GM21515 (cell line): Measurements from ENCODE around the gene PDXK.
"Not testable (repeated sequence)": the region's sequence is repeated elsewhere in the genome, so short reads cannot be mapped to it uniquely, and the experiment has no call there.

ENCODE experiments used
- ATAC-seq: cut with Tn5 transposase; IDR thresholded peaks from one replicate; pipeline ENCODE4 v1.9.1; 2021; ENCODE audit not compliant: unreplicated experiment

PDXK gene

DNA sequence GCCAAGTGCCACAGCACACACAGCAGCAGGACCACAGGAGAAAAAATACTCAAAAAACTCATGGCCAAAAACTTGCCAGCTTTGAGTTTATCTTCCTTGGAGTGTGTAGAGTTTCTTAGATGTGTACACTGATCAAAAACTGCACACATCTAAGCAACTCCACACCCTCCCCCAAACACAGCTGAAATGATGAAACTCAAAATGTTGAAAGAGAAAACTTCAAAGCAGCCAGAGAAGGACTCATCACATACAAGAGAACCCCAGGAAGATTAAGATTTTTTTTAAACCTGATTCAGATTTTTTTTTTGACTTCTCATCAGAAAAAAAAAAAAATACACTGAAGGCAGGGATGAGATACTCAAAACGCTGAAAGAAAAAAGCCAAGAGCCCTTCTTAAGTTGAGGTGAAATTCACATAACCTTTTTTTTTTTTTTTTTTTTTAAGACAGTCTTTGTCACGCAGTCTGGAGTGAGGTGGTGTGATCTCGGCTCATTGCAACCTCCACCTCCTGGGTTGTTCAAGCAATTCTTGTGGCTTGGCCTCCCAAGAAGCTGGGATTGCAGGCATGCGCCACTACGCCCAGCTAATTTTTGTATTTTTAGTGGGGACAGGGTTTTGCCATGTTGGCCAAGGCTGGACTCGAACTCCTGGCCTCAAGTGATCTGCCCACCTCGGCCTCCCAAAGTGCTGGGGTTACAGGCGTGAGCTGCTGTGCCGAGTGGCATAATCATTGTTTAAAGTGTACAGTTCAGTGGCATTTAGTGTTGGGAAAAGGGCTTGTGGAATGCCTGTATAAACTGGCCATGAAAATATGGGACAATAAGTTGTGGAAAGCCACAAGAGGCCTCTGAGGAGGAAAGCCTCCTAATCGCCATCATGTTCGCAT, 20.9 kb upstream of the PDXK start:
- no peak for ATAC-seq

DNA sequence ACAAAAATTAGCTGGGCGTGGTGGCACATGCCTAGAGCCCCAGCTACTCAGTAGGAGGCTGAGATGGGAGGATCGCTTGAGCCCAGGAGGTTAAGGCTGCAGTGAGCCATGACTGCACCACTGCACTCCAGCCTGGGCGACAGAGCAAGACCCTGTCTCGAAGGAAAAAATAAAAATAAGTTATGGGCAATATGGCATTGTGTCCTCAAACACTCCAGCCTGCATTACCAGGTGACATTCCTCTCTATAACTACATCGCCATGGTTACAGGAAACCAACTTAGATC, 19.5 kb upstream of the PDXK start:
- ATAC-seq, result not testable (repeated sequence)

DNA sequence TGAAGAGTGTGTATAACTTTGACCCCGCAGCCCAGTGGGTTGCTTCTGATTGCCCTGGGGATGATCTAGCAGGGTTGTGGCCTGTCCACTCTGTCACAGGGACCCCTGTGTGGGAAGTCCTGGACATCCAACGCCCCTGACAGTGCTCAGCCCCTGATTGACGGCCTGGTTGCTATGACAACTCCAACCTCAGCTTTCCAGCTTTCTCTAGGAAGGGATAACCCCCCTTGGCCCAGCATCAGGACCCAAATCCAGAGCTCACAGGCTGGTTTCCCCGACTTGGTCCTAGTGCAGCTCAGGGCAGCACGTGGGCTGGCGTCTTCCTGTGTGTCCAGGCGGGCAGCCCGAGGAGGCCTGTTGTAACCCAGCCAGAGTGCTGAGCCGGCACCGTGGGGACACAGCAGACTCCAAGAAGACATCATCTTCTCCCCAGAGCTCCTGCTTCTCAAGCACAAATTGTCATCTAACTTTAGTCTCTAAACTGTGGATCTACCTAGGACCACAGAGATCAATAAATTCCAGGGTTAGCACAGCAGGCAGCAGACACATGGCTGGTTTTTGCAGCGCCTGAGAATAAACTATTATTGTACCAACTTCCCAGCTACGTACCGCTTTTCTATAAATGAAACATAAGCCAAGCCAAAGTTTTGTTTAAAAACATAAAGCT, 18.9 kb upstream of the PDXK start:
- ATAC-seq, result no peak

DNA sequence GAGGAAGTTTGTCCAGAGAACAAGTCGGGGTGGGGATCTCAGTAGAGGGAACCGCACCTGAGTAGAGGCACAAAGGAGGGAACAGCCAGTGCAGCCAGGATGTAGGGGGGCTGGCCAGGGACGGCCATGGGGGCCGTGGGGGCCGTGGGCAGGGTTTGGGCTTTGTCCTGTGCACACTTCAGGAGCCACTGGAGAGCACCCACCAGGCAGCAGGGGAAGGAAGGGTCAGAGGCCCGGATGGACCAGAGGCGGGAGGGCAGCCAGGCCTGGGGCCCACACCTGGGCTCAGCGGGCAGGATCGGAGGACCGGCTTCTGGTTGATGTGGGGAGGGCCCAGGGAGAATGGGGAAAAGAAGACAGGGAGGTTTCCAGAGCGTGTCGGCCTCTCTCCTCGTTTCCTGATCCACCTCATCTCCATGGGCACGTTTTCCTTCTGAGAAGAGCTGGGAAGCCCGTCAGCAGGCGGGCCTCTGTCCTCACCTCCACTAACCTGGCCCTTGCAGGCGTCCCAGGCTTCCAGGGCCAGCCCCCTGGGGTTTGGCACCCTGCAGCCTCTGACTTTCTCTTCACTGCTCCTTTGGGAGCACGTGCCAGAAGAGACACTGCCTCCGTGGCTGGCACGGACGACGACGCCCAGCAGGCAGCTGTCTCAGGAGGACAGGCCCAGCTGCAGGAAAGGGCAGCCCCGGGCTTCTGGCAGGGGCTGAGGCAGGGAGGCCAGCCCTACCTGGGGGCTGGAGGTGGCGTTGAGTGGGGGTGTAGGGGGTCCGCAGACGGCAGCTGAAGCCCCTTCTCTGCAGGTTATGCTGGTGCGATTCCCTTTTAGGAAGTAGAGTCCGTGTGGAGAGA, 16.8 kb upstream of the PDXK start:
- no peak for ATAC-seq

DNA sequence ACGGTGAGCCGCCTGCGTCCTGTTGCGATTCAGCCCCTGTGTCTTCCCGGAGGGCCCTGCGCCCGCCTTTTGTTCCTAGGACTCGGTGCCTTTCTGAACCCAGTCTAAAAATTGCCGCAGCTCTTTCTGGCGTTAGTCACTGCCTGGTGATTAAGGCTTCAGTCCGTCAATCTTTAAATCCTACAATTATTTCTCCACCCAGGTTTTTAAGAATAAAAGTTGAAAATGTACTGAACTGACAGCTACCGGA, 16.2 kb upstream of the PDXK start:
- ATAC-seq, result no peak

DNA sequence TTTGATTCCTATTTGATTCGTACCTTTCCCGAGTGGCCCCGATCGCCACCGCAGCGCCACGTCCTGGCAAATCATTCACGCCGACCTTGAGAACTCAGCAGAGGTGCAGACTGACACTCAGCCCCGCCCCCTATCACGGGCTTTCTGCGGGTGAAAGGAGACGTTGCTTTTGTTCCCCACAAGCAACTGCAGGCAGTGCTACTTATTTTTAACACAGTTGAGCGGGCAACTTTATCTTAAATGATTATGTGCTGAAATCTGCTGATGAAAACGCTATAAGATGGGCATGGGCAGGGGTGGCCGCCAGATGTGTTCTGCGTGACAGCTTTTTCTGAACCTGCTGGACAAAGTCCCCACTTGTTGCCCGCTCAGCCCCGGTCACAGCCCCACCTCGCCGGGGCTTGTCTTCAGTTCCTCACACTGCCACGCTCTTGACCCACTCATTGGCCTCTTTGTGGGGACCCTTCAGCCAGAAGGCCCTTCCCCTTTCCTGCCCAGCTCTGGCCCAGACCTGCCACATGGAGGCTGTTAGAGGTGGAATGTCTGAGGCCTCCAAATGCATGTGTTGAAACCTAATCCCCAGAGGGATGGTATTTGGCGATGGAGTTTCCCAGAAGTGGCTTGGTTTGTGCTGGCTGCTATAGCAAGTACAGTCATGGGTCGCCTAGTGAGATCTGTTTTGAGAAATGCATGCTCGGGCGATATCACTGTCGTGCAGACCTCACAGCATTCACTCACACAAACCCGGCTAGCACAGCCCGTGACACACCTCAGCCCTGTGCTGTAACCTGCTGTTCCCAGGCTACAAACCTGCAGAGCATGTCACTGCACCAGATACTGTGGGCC, 15.7 kb upstream of the PDXK start:
- no peak for ATAC-seq

DNA sequence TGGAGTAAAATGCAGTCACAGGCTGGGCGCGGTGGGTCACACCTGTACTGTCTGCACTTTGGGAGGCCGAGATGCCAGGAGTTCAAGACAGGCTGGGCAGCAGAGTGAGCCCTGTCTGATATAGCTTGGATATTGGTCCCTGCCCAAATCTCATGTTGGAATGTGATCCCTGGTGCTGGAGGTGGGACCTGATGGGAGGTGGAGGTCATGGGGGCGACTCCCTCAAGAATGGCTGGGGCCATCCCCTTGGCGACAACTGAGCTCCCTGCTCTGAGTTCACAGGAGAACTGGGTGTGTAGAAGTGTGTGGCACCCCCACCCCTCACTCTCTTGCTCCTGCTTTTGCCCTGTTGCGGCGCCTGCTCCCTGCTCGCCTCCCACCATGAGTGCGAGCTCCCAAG, 11.5 kb upstream of the PDXK start:
- no peak for ATAC-seq

DNA sequence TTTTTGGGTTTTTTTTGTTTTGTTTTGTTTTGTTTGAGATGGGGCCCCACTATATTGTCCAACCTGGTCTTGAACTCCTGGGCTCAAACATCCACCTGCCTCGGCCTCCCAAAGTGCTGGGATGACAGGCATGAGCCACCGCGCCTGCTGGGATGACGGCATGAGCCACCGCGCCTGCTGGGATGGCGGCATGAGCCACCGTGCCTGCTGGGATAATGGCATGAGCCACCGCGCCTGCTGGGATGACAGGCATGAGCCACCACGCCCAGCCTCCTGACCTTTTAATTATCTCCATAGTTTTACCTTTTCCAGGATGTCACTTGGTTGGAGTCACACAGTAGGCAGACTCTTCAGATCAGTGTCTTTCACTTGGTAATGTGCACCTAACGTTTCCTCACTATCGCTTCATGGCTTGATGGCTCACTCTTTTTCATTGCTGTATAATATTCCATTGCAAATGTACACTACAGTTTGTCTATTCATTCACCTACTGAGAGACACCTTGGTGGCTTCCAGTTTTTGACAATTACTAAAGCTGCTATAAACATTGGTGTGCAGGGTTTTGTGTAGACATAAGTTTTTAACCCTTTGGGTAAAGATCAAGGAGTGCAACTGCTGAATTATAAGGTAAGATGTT, 10.1 kb upstream of the PDXK start:
- no peak for ATAC-seq

DNA sequence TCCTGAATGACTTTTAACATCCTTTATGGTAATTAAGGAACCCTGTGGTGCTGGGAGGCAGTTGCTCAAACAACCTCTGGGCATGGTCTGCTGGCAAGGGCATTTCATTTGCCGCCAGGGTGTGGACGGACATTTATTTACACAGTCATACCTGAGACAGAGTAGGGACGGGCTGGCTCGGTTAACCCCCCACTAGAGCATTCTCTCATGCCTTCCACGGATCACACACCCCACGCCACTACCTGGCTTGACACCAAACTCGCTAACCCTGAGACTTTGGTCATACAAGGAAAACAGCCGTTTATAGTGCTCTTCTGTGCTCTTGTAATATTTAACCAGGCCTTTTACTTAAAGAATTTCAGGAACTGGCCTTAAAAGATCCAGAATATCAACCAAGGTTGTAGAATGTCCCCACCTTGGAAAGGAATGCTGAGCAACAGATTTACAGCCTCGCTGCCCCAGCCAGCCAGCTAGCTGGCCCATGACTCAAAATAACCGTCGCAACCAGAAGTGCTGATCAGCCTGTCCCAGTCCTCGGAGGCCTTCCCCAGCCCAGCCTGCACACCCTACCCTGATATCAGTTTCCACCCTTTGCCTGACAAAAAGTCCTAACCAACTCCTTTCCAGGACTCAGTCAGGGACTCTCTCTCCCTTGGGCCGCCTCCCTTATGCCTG, 6.5 kb upstream of the PDXK start:
- no peak for ATAC-seq

DNA sequence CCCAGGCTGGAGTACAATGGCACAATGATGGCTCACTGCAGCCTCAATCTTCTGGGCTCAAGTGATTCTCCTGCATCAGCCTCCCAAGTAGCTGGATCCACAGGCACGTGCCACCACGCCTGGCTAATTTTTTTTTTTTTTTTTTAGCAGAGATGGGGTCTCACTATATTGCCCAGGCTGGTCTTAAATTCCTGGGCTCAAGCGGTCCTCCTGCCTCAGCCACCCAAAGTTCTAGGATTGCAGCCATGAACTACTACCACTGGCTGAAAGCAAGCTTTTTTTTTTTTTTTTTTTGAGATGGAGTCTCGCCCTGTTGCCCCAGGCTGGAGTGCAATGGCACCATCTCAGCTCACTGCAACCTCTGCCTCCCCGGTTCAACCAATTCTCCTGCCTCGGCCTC, 5.8 kb upstream of the PDXK start:
- ATAC-seq, result not testable (repeated sequence)

DNA sequence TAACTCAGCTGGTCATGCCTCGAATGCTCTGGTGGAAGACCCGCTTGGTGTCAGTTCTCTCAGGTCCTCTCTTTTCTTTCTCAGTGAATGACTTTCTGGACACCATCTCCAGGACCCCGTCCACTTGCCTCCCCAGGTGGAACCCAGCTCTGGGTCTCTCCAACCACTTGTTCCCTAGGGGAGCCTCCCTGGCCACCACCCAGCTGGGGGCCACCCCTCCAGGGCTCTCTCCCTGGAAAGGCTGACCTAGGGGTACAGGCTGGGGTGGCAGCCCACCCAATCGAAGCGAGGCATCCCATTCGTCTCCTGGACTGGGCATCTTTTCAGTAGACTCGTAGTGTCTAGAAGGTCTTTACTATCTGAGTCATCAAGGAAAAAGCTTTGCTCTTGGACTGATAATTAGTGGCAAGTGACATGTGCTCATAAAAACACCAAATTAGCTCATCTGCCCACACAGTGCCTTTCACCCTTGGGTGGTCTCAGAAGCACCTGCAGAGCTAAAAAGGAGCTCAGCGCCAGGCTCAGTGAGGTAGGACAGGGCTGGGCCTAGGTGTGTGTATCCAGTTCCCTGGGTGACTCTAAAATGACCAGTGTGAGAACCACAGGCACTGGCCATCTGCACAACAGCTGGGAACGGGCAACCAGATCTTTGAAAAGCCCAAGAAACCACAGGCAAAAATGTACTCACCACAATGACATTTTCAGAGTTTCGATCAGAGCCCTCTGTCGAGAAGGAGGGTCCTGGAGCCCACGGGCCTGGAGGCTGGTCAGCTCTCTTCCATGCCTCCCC, 2.4 kb upstream of the PDXK start:
- ATAC-seq, result no peak

DNA sequence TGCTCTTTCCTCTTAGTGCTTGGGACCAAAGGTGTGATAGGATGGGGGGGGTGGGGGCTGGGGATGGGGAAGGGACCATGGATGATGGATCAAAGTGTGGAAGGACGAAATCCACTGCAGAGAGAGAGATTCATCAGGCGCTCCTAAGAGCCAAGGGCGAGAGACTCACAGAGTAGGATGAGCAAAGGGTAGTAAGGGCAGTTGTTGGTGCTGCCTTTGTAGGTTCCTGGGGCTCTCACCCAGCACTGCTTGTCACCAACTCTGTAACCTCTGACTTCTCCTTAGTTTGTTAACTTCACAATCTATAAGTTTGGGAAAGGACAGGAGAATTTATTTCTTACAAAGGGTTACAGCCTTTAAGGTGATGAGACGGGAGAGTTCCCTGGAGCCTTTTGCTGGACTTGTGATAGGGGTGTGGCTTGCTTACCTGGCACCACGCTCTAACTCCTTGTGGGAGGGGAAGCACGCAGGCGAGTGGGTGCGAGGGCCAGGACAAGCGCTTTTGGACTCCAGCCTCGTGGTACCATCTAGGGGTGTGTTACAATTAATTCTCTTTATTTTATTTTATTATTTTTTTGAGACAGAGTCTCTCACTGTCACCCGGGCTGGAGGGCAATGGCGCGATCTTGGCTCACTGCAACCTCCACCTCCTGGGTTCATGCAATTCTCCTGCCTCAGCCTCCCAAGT, 1.6 kb upstream of the PDXK start:
- ATAC-seq, result no peak

DNA sequence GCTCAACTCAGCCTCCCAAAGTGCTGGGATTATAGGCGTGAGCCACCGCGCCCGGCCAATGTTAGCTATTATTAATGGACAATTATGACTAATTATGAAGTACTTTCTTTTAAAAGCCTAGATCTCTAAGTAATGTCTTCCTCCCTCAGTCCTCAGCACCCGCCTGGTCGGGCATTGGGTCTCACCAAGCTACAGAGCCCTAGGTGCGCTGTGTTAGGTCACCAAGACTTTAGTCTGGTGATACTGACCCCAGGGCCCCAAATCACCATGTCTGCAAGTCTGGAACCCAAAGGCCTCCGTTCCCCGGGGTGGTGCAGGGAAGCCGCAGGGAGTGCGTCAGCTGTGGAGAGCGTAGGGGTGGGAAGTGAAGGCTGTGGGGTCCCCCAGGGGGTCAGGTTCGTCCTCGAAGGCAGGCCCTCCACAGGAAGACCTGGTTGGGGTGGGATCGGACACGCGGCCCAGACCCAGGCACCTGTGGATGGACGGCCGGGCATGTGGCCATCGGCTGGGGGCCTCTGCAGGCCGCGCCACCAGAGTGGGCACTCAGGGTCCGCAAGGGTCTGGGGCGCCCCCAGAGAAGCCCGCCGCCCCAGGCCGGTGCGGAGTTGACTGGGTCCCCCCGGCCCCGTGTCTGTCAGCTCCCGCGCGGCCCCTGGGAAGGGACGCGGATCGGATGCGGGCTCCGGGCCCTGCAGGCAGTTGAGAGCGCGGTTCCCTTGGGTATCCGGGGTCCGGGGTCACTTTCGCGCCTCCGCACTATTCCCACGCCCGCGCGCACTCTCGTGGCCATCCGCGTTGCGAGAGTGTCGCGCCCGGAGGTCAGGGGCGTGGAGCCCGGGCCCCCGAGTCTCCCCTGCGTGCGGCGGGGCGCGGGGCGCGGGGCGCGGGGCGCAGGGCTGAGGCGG, 710 bp upstream of the PDXK start:
- ATAC-seq, result no peak

DNA sequence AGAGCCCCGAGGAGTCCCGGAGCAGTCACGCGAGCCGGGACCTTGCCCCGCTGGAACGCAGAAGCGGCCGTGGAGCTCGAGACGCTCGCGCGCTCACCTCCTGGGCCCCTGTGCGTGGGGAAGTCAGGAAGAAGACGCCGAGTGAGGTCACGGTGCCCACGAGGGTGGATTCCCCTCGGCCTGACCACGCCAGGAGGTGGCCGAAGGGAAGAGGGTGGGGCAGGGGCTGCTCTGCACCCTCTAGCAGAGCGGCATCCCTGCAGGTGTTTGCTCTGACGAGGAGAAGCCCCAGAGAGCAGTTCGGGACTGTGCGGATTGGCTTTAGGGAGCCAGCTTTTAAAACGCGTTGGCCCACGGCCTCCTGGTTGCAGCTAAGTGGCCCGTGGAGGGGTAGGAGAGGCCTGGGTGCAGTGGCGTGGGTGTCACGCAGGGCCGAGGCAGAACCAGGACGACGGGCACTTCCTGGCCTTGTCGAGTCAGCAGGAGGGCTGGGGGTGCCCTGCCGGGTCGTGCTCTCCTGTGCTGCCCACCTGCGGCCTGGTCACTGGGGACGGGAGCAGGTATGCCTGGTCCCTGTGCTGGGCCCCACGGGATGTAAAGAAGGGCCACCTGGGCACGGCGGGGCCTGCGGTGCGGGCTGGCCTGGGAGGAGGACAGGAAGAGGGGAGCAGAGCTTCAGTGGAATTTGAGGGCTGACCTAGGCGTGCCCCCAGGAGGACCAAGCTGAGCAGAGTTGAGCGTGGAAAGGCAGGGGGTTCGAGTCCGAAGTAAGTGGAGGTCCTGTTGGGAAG, 1.0 kb downstream of the PDXK start:
- ATAC-seq, result no peak

DNA sequence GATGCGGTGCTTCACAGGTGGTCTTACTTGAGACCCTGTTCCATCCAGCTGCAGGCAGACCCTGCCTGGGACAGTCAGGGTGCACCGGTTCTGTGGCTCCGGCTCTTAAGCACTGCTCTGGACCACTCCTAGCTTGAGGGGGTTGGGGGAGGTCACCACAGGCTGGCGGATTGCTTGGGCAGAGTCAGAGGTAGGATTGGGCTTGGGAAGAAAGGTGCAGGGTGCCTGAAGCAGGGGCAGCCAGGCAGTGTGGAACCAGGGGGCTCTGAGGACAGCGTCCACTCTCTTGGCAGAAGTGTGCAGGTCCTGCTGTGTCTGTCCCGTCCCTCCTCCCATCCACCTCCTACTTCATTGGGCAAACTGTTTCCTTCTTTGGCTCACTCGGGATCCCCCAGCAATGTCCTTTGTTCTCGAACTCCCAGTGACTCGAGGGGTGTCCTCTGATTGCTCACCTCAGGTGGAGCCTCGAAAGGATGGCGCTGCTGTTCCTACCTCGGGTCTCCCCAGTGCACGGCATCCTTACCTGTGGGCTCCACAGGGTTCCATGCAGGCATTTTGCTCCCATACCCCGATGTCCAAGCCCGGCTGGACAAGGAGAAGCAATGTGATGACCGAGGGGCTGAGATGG, 1.7 kb downstream of the PDXK start:
- no peak for ATAC-seq

DNA sequence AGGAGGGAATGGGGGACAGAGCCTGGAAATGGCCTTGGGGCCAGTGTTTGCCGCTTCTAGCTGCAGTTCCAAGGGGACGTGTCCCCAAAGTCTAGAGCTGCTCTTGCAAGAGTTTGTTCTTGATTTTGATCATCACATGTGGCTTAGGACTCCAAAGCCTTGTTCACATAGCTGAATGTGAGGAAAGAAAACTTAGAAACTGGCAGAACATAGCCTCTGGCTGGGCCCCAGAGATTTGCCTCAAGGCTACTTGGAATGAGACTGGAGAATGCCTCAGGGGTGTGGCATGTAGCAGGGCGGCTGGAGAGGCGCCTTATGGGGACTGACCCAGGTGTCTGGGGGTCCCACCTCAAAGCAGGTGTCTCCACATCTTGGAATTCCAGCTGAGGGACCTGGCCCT, 2.3 kb downstream of the PDXK start:
- no peak for ATAC-seq

DNA sequence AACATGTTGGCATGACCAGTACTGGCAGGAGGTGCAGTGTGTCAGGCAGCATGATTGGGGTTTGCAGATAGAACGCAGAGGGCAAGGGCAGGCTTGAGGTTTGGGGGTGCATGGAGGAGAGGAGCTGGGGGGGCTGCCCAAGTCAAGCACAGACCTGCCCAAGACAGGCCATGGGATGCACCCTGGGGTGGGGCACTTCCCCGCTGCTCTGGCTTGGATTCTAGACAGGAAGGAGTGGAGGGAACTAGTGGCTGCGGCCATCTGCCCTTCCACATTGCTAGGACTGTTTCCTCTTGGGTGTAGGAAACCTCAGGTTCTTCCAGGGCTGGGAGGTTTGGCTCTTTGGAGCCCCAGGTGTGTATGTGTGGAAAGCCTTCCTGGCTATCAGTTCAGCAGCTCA, 3.0 kb downstream of the PDXK start:
- ATAC-seq, result no peak
